H1 (cell line): ENCODE measurements around the gene CACNB1. TPM values are rescaled to one million over a fixed set of nuclear protein-coding genes. Genes with fewer than 3 reads are reported as not detected.

Experiments used
- EGR1 ChIP-seq: IDR thresholded peaks from 2 replicates; pipeline ENCODE4 v1.6.1; 2011; ENCODE audit warnings: low read depth, low read length, borderline replicate concordance
- KDM5A ChIP-seq: fragments of 200-600 bp; IDR thresholded peaks from 2 replicates; pipeline ENCODE4 v1.7.1; 2012; ENCODE audit warnings: mild to moderate bottlenecking, low read length, inconsistent platforms, mixed read lengths
- MAFK ChIP-seq: IDR thresholded peaks from 2 replicates; pipeline ENCODE4 v1.6.1; 2012; ENCODE audit warnings: low read depth, mild to moderate bottlenecking, improper control_type of control experiment, low read length
- POLR2A ChIP-seq, 2 experiments: IDR thresholded peaks; 1 replicate in 1 of 2; 2 replicates in 1 of 2; pipeline ENCODE4 v1.6.1; 2011; ENCODE audit warnings: low read depth in 2 of 2, low read length in 2 of 2, mild to moderate bottlenecking in 2 of 2; ENCODE audit errors: control extremely low read depth in 1 of 2
- RBBP5 ChIP-seq: IDR thresholded peaks from 2 replicates; pipeline ENCODE4 v1.7.1; 2012; ENCODE audit warnings: low read depth, mild to moderate bottlenecking, inconsistent platforms, low read length, moderate library complexity, borderline replicate concordance
- RXRA ChIP-seq: IDR thresholded peaks from 2 replicates; pipeline ENCODE4 v1.6.1; 2011; ENCODE audit warnings: low read depth, mild to moderate bottlenecking, low read length, moderate library complexity; ENCODE audit not compliant: insufficient read depth
- SRF ChIP-seq: IDR thresholded peaks from 2 replicates; pipeline ENCODE4 v1.6.1; 2011; ENCODE audit warnings: mild to moderate bottlenecking, low read depth, low read length, moderate library complexity
- polyA plus RNA-seq, 7 experiments: library from polyadenylated mRNA; depleted of rRNA in 3 of 7; stranded (reverse) in 5 of 7; unstranded in 2 of 7; fragments of >200 nt in 5 of 7; fragments of 200-250 nt in 2 of 7; gene quantifications; 1 replicate in 5 of 7; 2 replicates in 1 of 7; 4 replicates in 1 of 7; pipeline versions ENCODE4 v1.2.1 to v1.2.3, GENCODE V29; 2011 to 2013; ENCODE audit warnings: missing spikeins in 2 of 7, mixed read lengths in 2 of 7
- total RNA-seq: library from RNA; stranded (reverse); fragmentation: NEBNext Ultra II Directional; extraction: Animal tissue kit (Norgen Biotek cat#: 25700); gene quantifications from 2 replicates; pipeline ENCODE4 v1.2.1, GENCODE V29; 2021
- TF ChIP-seq, protein P1 (sequence below): fragments of 300-600 bp; sonication (generic); IDR thresholded peaks from 2 replicates; pipeline ENCODE4 v1.7.1; 2012; ENCODE audit warnings: low read length, moderate library complexity, mild to moderate bottlenecking, inconsistent platforms; ENCODE audit not compliant: insufficient replicate concordance
- TF ChIP-seq, protein P2 (sequence below): IDR thresholded peaks from 2 replicates; pipeline ENCODE4 v1.6.1; 2011; ENCODE audit warnings: low read depth, mild to moderate bottlenecking, low read length; ENCODE audit not compliant: insufficient read depth

CACNB1 gene
- total and polyA plus RNA-seq, 2 of the 8 experiments (the other 6 are each of a cell fraction or from before 2014, with no cell fraction given): 7.2 to 17.8 TPM

DNA sequence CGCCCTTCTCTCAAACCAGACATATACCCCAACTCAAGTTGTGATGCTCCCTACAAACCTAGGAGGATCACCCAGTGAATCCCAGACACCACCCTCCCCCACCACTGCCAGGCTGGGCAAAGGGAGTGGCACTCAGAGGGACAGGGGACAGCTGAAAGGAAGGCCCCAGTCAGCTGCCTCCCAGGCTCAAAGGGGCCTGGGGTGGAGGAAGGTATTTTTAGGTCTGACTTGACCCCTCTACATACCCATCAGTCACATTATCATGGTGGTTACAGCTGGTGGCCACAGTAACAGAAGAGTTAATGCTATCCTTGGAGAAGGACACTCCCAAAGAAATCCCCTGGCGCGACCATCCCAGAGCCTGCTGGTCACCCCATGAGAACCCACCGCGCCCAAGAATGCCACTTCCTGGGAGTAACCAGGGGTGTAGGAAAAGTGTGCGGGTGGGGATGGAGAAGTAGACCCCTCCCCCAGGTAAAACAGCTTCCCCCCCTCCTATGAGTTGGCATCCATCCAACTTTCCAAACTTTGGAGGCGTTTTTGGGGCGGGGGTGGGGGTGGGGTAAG lies 1.1 kb downstream of the CACNB1 start (continued):
- TF ChIP-seq, protein P1, sequence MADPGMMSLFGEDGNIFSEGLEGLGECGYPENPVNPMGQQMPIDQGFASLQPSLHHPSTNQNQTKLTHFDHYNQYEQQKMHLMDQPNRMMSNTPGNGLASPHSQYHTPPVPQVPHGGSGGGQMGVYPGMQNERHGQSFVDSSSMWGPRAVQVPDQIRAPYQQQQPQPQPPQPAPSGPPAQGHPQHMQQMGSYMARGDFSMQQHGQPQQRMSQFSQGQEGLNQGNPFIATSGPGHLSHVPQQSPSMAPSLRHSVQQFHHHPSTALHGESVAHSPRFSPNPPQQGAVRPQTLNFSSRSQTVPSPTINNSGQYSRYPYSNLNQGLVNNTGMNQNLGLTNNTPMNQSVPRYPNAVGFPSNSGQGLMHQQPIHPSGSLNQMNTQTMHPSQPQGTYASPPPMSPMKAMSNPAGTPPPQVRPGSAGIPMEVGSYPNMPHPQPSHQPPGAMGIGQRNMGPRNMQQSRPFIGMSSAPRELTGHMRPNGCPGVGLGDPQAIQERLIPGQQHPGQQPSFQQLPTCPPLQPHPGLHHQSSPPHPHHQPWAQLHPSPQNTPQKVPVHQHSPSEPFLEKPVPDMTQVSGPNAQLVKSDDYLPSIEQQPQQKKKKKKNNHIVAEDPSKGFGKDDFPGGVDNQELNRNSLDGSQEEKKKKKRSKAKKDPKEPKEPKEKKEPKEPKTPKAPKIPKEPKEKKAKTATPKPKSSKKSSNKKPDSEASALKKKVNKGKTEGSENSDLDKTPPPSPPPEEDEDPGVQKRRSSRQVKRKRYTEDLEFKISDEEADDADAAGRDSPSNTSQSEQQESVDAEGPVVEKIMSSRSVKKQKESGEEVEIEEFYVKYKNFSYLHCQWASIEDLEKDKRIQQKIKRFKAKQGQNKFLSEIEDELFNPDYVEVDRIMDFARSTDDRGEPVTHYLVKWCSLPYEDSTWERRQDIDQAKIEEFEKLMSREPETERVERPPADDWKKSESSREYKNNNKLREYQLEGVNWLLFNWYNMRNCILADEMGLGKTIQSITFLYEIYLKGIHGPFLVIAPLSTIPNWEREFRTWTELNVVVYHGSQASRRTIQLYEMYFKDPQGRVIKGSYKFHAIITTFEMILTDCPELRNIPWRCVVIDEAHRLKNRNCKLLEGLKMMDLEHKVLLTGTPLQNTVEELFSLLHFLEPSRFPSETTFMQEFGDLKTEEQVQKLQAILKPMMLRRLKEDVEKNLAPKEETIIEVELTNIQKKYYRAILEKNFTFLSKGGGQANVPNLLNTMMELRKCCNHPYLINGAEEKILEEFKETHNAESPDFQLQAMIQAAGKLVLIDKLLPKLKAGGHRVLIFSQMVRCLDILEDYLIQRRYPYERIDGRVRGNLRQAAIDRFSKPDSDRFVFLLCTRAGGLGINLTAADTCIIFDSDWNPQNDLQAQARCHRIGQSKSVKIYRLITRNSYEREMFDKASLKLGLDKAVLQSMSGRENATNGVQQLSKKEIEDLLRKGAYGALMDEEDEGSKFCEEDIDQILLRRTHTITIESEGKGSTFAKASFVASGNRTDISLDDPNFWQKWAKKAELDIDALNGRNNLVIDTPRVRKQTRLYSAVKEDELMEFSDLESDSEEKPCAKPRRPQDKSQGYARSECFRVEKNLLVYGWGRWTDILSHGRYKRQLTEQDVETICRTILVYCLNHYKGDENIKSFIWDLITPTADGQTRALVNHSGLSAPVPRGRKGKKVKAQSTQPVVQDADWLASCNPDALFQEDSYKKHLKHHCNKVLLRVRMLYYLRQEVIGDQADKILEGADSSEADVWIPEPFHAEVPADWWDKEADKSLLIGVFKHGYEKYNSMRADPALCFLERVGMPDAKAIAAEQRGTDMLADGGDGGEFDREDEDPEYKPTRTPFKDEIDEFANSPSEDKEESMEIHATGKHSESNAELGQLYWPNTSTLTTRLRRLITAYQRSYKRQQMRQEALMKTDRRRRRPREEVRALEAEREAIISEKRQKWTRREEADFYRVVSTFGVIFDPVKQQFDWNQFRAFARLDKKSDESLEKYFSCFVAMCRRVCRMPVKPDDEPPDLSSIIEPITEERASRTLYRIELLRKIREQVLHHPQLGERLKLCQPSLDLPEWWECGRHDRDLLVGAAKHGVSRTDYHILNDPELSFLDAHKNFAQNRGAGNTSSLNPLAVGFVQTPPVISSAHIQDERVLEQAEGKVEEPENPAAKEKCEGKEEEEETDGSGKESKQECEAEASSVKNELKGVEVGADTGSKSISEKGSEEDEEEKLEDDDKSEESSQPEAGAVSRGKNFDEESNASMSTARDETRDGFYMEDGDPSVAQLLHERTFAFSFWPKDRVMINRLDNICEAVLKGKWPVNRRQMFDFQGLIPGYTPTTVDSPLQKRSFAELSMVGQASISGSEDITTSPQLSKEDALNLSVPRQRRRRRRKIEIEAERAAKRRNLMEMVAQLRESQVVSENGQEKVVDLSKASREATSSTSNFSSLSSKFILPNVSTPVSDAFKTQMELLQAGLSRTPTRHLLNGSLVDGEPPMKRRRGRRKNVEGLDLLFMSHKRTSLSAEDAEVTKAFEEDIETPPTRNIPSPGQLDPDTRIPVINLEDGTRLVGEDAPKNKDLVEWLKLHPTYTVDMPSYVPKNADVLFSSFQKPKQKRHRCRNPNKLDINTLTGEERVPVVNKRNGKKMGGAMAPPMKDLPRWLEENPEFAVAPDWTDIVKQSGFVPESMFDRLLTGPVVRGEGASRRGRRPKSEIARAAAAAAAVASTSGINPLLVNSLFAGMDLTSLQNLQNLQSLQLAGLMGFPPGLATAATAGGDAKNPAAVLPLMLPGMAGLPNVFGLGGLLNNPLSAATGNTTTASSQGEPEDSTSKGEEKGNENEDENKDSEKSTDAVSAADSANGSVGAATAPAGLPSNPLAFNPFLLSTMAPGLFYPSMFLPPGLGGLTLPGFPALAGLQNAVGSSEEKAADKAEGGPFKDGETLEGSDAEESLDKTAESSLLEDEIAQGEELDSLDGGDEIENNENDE: no peak
- TF ChIP-seq EGR1 (no peak), KDM5A (no peak), SRF (no peak), RBBP5 (no peak), POLR2A (IDR thresholded peaks at IDR 0.05; ENCODE audit: control extremely low read depth in 1 of 2, low read depth in 2 of 2, low read length in 2 of 2) (no peak), RXRA (no peak), MAFK (no peak)
- TF ChIP-seq, protein P2, sequence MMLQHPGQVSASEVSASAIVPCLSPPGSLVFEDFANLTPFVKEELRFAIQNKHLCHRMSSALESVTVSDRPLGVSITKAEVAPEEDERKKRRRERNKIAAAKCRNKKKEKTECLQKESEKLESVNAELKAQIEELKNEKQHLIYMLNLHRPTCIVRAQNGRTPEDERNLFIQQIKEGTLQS: no peak
